A549 treated with ZK216348 at 1 μM for 4 hours (cell line): ENCODE results near the gene KLK3. TPM values are rescaled to one million over a fixed set of nuclear protein-coding genes. Genes with fewer than 3 reads are reported as not detected.

ENCODE experiments used
- total RNA-seq: library from RNA; stranded (reverse); fragments of 200-300 nt; extraction: Qiagen RNA extraction; gene quantifications from 5 replicates; pipeline ENCODE4 v1.2.3, GENCODE V29; 2022; ENCODE audit warnings: low read depth

KLK3 gene
- not detected in 5 replicates for total RNA-seq

GRCh38 chr19:50854636-50855410, at the start of gene KLK3:
Gene KLK3, plus strand, starts transcription at chr19:50854915. Its CDS starts 41 bp downstream, at chr19:50854956.

GRCh38 chr19:50823389-50824042, 31.2 kb upstream of the KLK3 start, which contains the start of gene KLK1:
Gene KLK1, minus strand, starts transcription at chr19:50823787. Its CDS starts 39 bp downstream, at chr19:50823748.

GRCh38 chr19:50833117-50833801, 21.5 kb upstream of the KLK3 start, which contains the start of gene KLK15:
Gene KLK15, minus strand, starts transcription at chr19:50833574. Its CDS starts 2,082 bp downstream, at chr19:50831492.

GRCh38 chr19:50873056-50873455, 18.3 kb downstream of the KLK3 start, which contains the start of gene KLK2:
Gene KLK2, plus strand, starts transcription at chr19:50873439. Its CDS starts 35 bp downstream, at chr19:50873474.

Other genes starting within 250 kb of the KLK3 start
- gene SYT3, start 215.0 kb upstream of the KLK3 start, total RNA-seq: 0.39 to 0.93 TPM (median 0.66 TPM) in 5 replicates
- gene C19orf81, start 205.5 kb upstream of the KLK3 start, total RNA-seq: 3.9 to 12.5 TPM (median 10.5 TPM) in 5 replicates
- 0.06 to 0.95 TPM (median 0.19 TPM) in 5 replicates for gene SHANK1, start 135.1 kb upstream of the KLK3 start, total RNA-seq
- gene CLEC11A, start 131.6 kb upstream of the KLK3 start, total RNA-seq: 5.1 to 11.7 TPM (median 9.1 TPM) in 5 replicates
- gene GPR32, start 84.5 kb upstream of the KLK3 start, total RNA-seq: not detected in 5 replicates
- gene ACP4, start 64.5 kb upstream of the KLK3 start, total RNA-seq: not detected in 5 replicates
- gene KLK1, start 31.1 kb upstream of the KLK3 start, total RNA-seq: 0.15 TPM in 1 of 5 replicates, not detected in the others
- not detected in 5 replicates for gene KLK15, start 21.3 kb upstream of the KLK3 start, total RNA-seq
- gene KLK2, start 18.5 kb downstream of the KLK3 start, total RNA-seq: 0.27 TPM in 1 of 5 replicates, not detected in the others
- gene KLK4, start 56.5 kb downstream of the KLK3 start, total RNA-seq: 0.41 TPM in 1 of 5 replicates, not detected in the others
- gene KLK5, start 98.1 kb downstream of the KLK3 start, total RNA-seq: not detected in 5 replicates
- 0.22 to 1.1 TPM (median 0.66 TPM) in 5 replicates for gene KLK6, start 114.7 kb downstream of the KLK3 start, total RNA-seq
- gene KLK7, start 129.0 kb downstream of the KLK3 start, total RNA-seq: not detected in 5 replicates
- not detected in 5 replicates for gene KLK8, start 146.7 kb downstream of the KLK3 start, total RNA-seq
- 0.20 to 0.60 TPM (median 0.50 TPM) in 4 of 5 replicates, not detected in the other for gene KLK10, start 164.8 kb downstream of the KLK3 start, total RNA-seq
- 0.21 TPM in 1 of 5 replicates, not detected in the others for gene KLK11, start 171.7 kb downstream of the KLK3 start, total RNA-seq
- gene KLK12, start 180.1 kb downstream of the KLK3 start, total RNA-seq: not detected in 5 replicates
- gene KLK13, start 210.2 kb downstream of the KLK3 start, total RNA-seq: 0.31 to 0.38 TPM in 2 of 5 replicates, not detected in the others
- gene KLK14, start 228.0 kb downstream of the KLK3 start, total RNA-seq: 0.20 to 0.68 TPM (median 0.28 TPM) in 5 replicates